ENCODE data around the gene HSF2BP. TPM values are rescaled to one million over a fixed set of nuclear protein-coding genes. Genes with fewer than 3 reads are reported as not detected.

The HSF2BP gene
- total and polyA plus RNA-seq, 2 of the 8 experiments (the other 6 are each of a cell fraction or from before 2014, with no cell fraction given): 0.51 to 0.93 TPM

DNA sequence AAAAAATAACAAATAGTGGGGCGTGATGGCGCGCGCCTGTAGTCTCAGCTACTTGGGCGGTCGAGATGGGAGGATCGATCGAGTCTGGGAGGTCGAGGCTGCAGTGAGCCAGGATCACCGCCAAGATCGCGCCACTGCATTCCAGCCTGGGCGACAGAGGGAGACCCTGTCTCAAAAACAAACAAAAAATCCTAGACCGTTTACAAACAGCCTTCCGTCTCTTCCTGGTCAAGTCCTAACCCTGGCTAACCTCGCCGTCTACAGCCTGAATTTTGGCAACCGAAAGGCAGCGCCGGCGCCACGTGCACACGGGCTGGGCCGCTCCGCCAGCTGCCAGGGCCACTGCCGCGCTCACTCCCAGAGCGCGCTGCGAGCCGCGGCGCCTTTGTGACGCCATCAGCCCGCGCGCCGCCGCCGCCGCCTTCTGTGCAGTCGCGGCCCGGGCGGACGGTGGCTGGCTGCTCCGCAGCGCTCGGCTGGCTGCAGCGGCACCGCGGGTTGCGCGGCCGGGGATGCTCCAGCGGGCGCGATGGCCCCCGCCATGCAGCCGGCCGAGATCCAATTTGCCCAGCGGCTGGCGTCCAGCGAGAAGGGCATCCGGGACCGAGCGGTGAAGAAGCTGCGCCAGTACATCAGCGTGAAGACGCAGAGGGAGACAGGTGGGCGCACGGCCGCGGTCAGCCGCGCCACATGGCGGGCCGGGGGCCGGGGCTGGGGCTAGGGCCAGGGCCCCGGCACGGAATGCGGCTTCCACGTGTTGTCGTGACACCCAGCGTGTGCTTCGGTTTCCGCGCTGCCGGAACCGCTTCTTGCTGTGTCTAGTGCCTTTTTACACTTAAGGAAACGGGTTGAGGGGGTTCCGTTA, at the start of gene HSF2BP, which contains the start of gene RRP1B (continued):
- TF ChIP-seq CHD7 (IDR thresholded peaks at IDR 0.05; ENCODE audit: insufficient replicate concordance, low read length): no peak
- TF ChIP-seq GABPA (IDR thresholded peaks at IDR 0.05; ENCODE audit: borderline replicate concordance, insufficient read depth, low read length): no peak
- no peak for TF ChIP-seq SUZ12 (IDR thresholded peaks at IDR 0.05; ENCODE audit: low read length)
- no peak for TF ChIP-seq CBX5 (IDR thresholded peaks at IDR 0.05; ENCODE audit: low read depth, low read length)
- peak; percentile 97 for TF ChIP-seq CREB1 (IDR thresholded peaks at IDR 0.05)
- TF ChIP-seq RXRA (IDR thresholded peaks at IDR 0.05; ENCODE audit: insufficient read depth, low read depth, low read length): no peak
- TF ChIP-seq MAX (IDR thresholded peaks at IDR 0.05): peak; percentile 100
- peak; percentile 99 for TF ChIP-seq E2F6 (IDR thresholded peaks at IDR 0.05)
- TF ChIP-seq BRCA1 (IDR thresholded peaks at IDR 0.05; ENCODE audit: low read depth, low read length): no peak
